Measurements from ENCODE around the gene RP2. TPM values are rescaled to one million over a fixed set of nuclear protein-coding genes. Genes with fewer than 3 reads are reported as not detected.

RP2 gene
- total and polyA plus RNA-seq, 9 donors, result 4.8 to 9.5 (median 7.0) TPM

GRCh38 chrX:46838974-46839480 lies 2.2 kb downstream of the RP2 start:
- TF ChIP-seq EP300 (IDR thresholded peaks at IDR 0.05) (no peak), POLR2A (IDR thresholded peaks at IDR 0.05) (no peak), CTCF (IDR thresholded peaks at IDR 0.05) (no peak)
- Histone ChIP-seq H3K36me3 (no peaks in the 10 kb centered on the region), H3K27ac (no peak overlapping the region), H3K4me1 (ENCODE audit: insufficient read depth) (no peaks in the 10 kb centered on the region), H3K4me3 (no peak overlapping the region), H3K27me3 (no peaks in the 10 kb centered on the region), H3K9me3 (no peaks in the 10 kb centered on the region)
- intact Hi-C loops (cut with DNase I), result no loop called here
- WGBS, 3 donors, result 68 to 80% (median 80%) methylated on average over 1 of the region's 1 CpG
- no peak for DNase-seq

- TF ChIP-seq POLR2A (IDR thresholded peaks at IDR 0.05) (no peak), EP300 (IDR thresholded peaks at IDR 0.05) (no peak), CTCF (IDR thresholded peaks at IDR 0.05) (no peak)
- H3K4me1 ChIP-seq (ENCODE audit: insufficient read depth), result no peaks in the 10 kb centered on the region
- H3K36me3 ChIP-seq, result no peaks in the 10 kb centered on the region
- WGBS, 3 donors, result 43 to 54% (median 53%) methylated on average over 1 of the region's 1 CpG
- no peak for DNase-seq
- no peak overlapping the region for H3K4me3 ChIP-seq
- H3K27ac ChIP-seq, result no peak overlapping the region
- intact Hi-C loops (cut with DNase I), result no loop called here
- H3K9me3 ChIP-seq, result no peaks in the 10 kb centered on the region
- no peaks in the 10 kb centered on the region for H3K27me3 ChIP-seq
Observed at GRCh38 chrX:46840946-46841345, 4.1 kb downstream of the RP2 start.

GRCh38 chrX:46841346-46841745 lies 4.5 kb downstream of the RP2 start:
- intact Hi-C loops (cut with DNase I), result no loop called here
- Histone ChIP-seq H3K4me3 (no peak overlapping the region), H3K27me3 (no peaks in the 10 kb centered on the region), H3K4me1 (ENCODE audit: insufficient read depth) (no peaks in the 10 kb centered on the region), H3K36me3 (no peaks in the 10 kb centered on the region), H3K27ac (no peak overlapping the region), H3K9me3 (no peaks in the 10 kb centered on the region)
- TF ChIP-seq CTCF (IDR thresholded peaks at IDR 0.05) (no peak), POLR2A (IDR thresholded peaks at IDR 0.05) (no peak), EP300 (IDR thresholded peaks at IDR 0.05) (no peak)
- WGBS, 3 donors, result 72 to 88% (median 86%) methylated on average over 1 of the region's 1 CpG
- DNase-seq, result peak in 2 of 5 donors; percentile 18 to 41

- no peaks in the 10 kb centered on the region for H3K36me3 ChIP-seq
- intact Hi-C loops (cut with DNase I), result no loop called here
- no peaks in the 10 kb centered on the region for H3K27me3 ChIP-seq
- H3K27ac ChIP-seq, result no peak overlapping the region
- no peak overlapping the region for H3K4me3 ChIP-seq
- H3K9me3 ChIP-seq, result no peaks in the 10 kb centered on the region
- H3K4me1 ChIP-seq (ENCODE audit: insufficient read depth), result no peaks in the 10 kb centered on the region
- no peak for DNase-seq
- TF ChIP-seq POLR2A (IDR thresholded peaks at IDR 0.05) (no peak), CTCF (IDR thresholded peaks at IDR 0.05) (no peak), EP300 (IDR thresholded peaks at IDR 0.05) (no peak)
Observed at GRCh38 chrX:46844913-46845312, 8.1 kb downstream of the RP2 start.
